GM21390 (cell line): ENCODE results near the gene ITGA1.
"Not testable (repeated sequence)": the region's sequence is repeated elsewhere in the genome, so short reads cannot be mapped to it uniquely, and the experiment has no call there.

Source experiments
- ATAC-seq: cut with Tn5 transposase; IDR thresholded peaks from one replicate; pipeline ENCODE4 v1.9.1; 2021; ENCODE audit not compliant: unreplicated experiment

ITGA1 gene

DNA sequence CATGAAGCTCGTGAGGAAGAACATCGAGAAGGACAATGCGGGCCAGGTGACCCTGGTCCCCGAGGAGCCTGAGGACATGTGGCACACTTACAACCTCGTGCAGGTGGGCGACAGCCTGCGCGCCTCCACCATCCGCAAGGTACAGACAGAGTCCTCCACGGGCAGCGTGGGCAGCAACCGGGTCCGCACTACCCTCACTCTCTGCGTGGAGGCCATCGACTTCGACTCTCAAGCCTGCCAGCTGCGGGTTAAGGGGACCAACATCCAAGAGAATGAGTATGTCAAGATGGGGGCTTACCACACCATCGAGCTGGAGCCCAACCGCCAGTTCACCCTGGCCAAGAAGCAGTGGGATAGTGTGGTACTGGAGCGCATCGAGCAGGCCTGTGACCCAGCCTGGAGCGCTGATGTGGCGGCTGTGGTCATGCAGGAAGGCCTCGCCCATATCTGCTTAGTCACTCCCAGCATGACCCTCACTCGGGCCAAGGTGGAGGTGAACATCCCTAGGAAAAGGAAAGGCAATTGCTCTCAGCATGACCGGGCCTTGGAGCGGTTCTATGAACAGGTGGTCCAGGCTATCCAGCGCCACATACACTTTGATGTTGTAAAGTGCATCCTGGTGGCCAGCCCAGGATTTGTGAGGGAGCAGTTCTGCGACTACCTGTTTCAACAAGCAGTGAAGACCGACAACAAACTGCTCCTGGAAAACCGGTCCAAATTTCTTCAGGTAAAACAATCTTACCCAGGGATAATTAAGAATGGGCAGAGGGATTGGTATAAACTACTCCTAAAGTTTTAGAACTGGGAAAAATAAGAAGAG lies 12.9 kb downstream of the ITGA1 start:
- ATAC-seq, result peak; percentile 39

DNA sequence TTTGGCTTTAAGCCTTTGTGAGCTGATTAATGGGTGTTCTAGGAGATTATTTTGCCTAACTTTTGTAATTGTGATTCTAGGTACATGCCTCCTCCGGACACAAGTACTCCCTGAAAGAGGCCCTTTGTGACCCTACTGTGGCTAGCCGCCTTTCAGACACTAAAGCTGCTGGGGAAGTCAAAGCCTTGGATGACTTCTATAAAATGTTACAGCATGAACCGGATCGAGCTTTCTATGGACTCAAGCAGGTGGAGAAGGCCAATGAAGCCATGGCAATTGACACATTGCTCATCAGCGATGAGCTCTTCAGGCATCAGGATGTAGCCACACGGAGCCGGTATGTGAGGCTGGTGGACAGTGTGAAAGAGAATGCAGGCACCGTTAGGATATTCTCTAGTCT lies 13.6 kb downstream of the ITGA1 start:
- ATAC-seq, result no peak

DNA sequence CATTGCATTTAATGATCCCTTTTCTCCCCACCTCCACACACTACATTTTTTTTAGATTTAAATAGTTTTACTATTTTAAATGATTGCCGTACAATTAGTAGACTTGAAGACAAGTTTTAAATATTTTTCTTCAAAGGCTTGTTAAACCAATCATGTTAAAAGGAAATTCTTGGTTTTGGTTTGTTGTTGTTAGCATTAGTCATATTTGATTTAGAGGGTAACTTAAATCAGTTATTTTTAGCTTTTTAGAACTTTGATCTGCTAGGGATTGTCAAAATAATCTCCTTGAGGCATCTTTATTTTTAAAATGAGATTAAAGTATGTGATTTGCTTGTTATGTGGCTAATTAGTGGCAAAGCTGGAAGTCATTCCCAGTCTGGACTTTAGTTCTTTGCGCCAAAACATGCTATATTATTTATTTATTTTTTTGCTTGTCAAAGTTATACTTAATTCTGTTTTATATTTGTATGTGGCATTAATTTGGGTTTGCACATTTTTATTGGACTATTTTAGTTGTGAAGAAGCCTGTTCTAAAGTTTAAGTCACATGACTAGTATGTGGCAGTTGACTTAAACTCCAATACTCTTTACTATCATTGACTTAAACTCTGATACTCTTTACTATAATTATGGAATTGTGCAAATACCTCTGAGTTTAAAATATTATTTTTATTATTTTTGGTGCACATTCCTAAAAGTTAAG lies 14.7 kb downstream of the ITGA1 start:
- no peak for ATAC-seq

DNA sequence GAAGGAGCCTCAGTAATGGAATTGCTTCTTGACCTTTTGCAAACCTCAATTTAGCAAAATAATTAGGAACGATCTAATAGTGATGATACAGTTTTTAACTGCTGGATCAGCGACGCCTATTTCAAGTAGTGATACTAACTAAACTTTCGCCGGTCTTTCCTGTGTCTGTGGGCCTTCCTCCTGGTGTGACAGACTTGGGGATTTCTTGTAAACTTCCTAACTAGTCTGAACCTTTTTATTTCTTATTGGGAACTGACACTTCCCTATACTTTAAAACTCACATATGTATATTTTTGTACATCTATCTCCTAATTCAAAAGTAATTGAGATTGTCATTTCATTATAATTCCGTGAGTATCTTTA lies 15.2 kb downstream of the ITGA1 start:
- ATAC-seq, result no peak

DNA sequence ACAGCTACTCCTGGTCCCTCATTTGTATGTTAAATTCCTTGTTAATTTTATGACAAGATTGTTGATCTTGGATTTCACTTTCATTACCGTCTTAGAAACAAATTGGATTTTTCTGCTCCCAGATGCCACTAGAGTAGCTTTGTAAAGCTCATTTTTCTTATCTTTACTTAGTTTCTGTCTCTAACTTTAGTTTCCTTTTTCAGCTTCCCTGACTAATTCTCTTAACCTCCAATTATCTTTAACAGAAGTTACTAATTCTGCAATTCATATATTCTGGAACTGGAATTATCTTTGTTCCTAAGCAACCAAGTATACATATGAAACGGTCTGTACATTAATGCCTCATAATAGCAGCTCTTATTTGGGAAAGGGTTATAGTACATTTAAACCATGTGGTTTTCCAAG lies 16.7 kb downstream of the ITGA1 start:
- ATAC-seq, result no peak

DNA sequence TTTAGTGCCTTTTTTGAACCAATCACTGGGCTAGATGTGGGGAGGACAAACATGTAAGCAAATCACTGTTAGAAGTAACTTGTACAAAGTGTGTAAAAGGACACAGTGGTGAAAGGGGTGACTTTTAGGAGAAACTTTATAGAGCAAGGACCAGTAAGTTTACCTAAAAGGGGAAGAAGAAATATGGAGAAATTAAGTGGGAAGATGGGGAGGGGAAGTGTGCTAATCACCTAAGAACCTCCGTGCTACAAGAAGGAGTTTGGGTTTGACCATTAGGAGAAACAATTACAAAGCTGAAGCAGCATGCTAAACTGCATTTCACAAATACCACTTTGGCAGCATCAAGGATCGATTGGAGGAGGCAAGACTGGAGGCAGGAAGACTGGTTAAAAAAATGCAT lies 17.3 kb downstream of the ITGA1 start:
- ATAC-seq, result no peak

DNA sequence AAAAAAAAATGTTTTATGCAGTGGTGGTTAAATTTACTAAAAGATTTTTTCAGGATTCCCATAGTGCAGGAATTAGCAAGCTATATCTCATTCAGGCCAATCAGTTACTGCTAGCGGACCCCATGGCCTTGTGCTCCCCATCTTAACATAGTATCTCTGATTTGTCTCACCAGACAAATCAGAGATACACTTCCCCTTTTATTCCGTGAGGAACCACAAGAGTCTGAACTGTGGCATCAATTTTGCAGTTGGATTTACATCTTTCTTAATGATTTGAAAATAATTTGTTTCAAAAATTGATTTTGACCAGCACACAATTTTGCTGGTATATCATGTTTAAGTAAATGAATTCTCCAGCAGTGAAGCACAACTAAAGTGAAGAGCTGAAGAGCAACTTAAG lies 17.9 kb downstream of the ITGA1 start:
- ATAC-seq, result no peak

DNA sequence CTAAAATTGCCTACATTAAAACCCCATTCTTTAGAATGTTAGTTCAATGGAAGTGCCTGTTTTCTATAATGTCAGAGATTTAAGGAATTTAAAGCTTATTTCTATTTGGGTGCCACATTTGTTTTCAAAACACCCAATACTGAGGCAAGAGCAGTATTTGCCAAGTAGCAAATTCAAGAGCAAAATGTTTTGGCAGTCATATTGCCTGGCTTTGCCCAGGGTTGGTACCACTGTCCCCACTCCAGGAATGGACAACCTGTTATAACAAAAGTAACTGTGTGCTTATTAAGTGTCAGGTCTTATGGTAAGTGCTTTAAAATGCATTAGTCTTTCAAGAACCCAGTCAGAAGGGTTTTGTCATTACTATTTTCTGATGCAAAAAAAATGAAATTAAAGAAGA lies 19.3 kb downstream of the ITGA1 start:
- no peak for ATAC-seq

DNA sequence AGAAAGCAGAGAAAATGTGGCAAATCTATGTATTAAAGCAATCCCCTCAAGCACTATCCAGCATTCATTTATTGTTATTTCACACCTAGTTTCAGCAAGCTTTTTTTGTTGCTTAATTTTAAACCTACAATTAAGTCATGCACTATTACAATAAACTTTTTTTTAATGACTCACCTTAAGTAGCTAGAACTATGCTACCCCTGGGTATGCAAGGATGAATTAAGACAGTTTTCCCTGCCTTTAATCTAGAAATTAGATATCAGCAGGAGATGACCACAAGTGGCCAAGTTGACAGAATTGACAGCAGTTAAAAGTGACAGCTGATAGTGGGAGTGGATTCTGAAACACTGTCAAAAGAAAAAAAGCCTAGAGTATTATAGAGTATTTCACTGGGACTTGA lies 20.0 kb downstream of the ITGA1 start:
- no peak for ATAC-seq

DNA sequence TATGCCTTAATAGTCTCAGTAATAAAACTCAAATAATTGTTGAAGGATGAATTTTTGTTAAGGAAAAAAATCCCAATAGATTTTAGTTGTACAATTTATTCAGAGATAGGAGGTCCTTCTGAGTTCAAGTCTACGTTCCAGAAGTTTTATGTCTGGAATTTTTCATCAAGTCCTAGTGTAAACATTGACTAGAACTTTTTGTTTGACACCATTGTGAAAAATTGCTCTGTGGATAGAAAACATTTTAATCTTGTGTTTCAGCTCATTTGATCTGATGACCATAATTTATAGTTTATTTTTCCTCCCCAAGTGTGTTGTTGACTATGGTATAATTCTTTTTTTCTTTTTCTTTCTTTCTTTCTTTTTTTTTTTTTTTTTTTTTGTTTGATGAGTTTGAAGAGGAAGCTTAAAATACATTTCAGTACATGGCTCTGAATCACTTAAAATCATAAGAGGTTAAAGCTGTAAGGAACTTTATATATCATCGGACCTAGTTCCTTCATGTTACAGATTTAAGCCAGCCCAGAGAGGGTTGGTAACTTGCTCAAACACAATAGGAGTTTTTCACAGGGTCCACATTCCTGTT lies 20.7 kb downstream of the ITGA1 start:
- no peak for ATAC-seq

DNA sequence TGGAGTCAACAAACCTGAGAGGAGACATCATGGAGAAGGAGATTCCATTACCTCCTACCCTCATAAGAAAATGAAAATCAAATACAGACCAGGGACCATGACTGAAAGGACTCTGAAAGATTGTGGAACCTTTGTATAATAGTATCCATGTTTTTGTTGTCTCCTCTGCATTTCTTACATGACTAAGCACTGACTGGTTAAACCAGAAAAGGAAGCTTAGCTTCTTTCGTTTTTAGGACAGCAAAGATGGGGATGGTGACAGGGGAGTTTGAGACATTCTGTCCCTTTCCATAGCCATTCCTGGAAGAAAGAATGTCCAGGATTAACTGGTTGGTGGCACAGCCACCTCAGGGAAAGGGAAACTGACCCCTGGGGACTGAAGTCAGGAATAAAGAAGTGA lies 22.2 kb downstream of the ITGA1 start:
- no peak for ATAC-seq

DNA sequence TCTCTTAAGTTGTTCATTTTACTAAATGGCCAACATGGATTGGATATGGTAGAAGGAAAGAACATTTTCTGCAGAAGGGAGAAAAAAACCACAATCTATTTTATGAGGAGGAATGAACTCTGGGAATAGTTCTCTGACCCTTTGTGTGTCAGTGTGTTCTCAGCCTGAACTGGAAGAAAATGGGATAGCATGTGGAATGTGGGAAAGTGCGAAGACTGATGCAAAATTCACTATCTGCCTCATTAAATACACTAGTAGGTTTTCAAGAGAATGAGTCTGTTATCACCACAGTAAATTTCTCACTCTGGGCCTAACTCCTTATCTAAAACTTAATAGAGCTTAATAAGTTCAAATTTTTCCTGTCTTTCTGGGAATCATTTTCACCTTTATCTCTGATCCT lies 22.7 kb downstream of the ITGA1 start:
- no peak for ATAC-seq

DNA sequence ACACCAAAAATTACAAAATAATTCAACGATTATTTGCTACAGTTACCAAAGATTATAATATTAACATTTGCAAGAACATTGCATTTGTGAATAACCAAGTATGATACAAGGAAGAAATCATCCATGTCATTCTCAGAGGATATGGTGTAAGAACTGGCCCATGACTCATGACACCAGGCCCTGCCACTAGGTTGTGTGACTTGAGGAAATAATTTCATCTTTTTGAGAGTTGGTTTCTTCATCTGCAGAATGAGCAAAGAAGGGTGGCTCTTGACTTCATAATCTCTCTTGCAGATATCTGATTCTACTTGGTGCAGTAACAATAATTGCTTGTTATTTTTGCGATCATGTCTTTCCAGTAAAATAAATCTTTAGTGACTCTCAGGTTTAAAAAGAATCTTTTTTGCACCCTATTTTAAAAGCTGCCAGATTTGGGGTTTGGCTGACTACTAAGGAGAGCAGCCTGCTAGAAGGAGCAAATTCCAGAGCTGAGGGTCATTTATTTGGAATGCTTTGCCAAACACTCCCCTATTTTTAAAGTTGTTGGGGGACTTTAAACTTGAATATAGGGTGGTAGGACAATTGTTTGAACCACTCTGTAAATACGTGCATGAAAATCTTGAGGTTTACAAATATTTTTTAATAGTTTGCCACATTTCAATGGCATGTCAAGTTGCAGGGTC lies 23.5 kb downstream of the ITGA1 start:
- ATAC-seq, result no peak

DNA sequence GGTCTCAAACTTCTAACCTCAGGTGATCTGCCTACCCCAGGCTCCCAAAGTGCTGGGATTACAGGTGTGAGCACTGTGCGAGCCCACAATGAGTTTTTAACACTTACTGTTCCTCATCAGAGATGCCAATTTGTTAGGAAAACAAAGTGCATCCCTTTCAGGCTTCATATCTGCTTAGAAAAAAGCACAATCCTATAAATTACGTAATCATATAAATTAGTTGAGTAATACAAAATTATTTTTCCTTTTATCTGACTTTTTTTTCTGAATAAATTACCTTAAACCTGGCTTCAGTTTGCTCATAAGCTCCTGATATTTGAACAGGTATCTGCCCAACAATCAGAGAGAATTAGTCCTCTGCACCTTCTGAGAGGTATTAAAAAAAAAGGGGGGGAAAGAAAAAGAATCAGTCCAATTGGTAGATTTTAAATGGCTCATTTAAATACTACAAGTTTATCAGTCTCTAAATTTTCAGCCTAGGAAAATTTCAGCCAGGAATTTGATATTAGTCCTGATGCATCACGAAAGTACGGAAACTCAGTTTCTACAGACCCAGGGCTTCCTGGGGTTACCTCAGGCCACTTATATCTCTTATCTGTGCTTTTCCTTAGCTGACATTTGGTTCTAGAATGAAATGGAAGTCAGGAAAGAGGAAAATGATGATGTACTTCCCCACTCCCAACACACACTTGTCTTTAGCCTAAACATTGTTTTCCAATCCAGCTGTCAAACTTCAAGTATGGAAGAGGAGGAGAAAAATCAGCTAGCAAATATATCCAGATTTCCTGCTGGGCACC lies 26.8 kb downstream of the ITGA1 start:
- no peak for ATAC-seq

DNA sequence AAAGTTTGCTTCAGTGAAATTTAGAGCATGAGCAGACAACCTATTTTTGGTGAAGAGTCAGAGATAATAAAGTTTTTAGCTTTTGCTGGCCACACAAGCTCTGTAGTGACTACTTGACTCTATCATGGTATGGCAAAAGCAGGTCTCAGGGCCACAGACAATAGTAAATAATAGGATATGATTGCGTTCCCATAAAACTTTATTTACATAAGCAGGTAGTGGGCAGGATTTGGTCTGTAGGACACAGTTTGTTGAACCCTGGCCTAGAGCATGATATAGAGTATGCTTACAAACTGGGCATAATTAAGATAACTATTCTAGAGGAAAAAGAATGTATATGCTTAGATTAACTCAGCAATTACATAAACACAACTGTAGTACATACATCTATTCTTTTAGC lies 30.1 kb downstream of the ITGA1 start:
- no peak for ATAC-seq

DNA sequence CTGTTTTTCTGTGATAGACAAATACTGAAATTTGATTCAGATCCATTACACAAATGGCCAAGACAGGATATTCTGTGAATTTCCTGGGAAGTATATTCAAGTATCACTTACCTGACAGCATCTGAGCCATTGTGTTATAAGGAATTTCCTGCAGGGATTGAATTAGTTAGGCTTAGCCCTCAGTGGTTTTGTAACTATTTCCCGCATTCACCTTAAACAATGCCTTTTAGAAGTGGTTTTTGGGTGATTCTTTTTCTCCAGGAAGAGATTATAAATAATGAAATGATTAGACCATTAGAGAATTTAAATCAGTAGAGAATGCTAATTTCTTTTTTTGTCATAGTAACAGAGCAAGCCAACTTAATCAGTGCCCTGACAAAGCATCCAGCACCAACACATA lies 30.6 kb downstream of the ITGA1 start:
- no peak for ATAC-seq

DNA sequence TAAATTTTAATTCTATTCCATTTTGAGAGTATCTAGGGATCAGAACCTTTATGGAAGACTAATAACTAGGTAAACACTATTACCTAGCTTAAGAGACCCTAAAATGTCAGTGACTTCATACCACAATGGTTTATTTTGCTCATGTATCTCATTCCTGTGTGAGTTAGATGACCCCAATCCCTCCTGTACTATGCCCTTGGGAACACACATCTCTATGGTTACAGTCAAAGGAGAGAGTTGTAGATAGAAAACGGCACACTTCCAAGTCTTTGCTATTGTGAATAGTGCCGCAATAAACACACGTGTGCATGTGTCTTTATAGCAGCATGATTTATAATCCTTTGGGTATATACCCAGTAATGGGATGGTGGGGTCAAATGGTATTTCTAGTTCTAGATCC lies 31.1 kb downstream of the ITGA1 start:
- not testable (repeated sequence) for ATAC-seq

DNA sequence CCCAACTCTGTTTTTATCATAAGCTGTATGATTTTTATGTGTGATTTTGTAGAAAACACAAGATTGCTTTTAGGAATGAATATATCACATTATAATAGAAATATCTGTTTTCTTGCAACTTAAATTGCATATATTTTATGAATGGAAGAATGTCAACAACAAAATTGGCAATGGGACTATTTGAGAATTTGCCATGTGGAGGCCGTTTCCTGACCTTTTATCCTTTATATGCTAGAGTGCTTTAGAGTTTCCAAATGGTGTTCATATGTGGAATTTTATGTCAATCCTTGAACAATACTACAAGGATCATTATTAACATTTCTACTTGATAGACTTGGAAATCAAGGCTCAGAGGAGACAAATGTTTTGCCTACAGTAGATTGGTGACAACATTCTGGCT lies 34.2 kb downstream of the ITGA1 start:
- ATAC-seq, result no peak

DNA sequence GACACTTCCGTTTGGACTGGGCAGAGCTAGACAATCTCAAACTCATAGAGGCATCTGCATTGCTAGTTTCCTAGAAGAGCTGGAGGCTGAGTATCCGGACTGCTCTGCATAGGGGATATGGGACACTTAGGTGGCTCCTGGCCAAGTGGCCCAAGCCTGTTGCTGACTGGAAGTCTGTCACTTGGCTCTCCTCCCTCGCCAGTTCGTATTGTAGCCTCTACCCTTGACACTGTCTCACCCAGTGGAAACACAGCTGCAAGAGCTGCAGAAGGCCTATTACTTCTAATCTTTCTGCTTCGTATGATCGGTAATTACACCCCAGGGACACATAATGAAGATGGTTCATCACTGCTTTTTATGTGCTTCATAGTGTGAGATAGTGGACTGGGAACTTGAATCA lies 34.7 kb downstream of the ITGA1 start:
- ATAC-seq, result no peak

DNA sequence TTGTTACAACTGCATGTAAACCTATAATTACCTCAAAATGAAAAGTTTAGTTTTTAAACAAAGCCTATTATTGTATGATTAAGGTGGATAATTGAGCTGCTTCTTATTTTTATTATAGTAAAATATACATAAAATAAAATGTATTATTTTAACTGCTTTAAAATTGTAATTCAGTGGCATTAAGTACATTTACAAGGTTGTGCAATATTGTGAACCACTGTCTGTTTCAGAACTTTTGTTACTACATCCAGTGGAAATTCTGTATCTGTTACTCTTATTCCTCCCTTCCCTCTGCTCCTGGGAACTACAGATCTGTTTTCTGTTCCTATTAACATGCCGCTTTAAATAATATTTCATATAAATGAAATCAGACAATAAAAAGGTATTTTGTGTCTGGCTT lies 37.1 kb downstream of the ITGA1 start:
- no peak for ATAC-seq

DNA sequence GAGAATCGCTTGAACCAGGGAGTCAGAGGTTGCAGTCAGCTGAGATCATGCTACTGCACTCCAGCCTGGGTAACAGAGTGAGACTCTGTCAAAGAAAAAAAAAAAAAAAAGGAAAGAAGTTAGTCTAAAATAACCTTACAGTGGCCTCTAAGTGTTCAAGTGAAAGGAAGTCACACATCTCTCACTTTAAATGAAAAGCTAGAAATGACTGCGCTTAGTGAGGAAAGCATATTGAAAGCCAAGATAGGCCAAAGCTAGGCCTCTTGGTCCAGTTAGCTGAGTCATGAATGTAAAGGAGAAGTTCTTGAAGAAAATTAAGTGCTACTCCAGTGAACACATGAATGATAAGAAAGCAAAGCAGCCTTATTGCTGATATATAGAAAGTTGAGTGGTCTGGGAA lies 38.1 kb downstream of the ITGA1 start:
- peak; percentile 98 for ATAC-seq
